ENCODE measurements around the gene PIP4P1. TPM values are rescaled to one million over a fixed set of nuclear protein-coding genes. Genes with fewer than 3 reads are reported as not detected.

PIP4P1 gene
- total and polyA plus RNA-seq, 2 of the 13 experiments (the other 11 are each of a cell fraction or from before 2014, with no cell fraction given), result 33.4 to 47.0 TPM

- Histone ChIP-seq H2AFZ (ENCODE audit: low read length) (no peak overlapping the region), H3K27ac (ENCODE audit: extremely low read length, insufficient read depth, low read length) (no peak overlapping the region), H3K4me1 (ENCODE audit: insufficient read depth, low read length) (peaks cover 33% of the 10 kb centered on the region), H3K4me3 (replicated peaks in 1 of 3; ENCODE audit: insufficient read depth in 1 of 3, low read depth in 2 of 3, low read length in 3 of 3) (no peak overlapping the region; a peak in 1 of 6 replicates), H3K9me3 (ENCODE audit: low read length) (no peaks in the 10 kb centered on the region), H3K9ac (ENCODE audit: insufficient read depth, low read depth, low read length) (no peak overlapping the region), H4K20me1 (ENCODE audit: insufficient read depth, low read length) (no peaks in the 10 kb centered on the region), H3K27me3 (ENCODE audit: control insufficient read depth in 1 of 2, insufficient read depth in 2 of 2, low read length in 2 of 2) (0 out of 5 replicates have a peak, but pooled peaks cover 0 to 6% of the 10 kb centered on the region in 2 experiments), H3K4me2 (ENCODE audit: low read depth, low read length) (peak overlapping the region; percentile 49), H3K36me3 (replicated peaks in 1 of 2; ENCODE audit: control insufficient read depth in 1 of 2, insufficient read depth in 2 of 2, low read length in 2 of 2) (no peaks in the 10 kb centered on the region), H3K79me2 (ENCODE audit: insufficient read depth, low read length) (no peaks in the 10 kb centered on the region)
- POLR2A ChIA-PET, result interaction anchor here (1.2 to 1.6 kb wide), 7 partner anchors 20 to 198 kb away, joined by 3 to 8 read pairs (median 4); partner anchors contain the start of genes APEX1, PARP2 and PIP4P1
- no TSS peak for BruUV-seq (replicated peaks)
- DNase-seq (ENCODE audit: low spot score) (peak; percentile 78), FAIRE-seq (peak; percentile 67), ATAC-seq (peak; percentile 66)
- WGBS (ENCODE audit: low lambda C conversion rate), result 4% methylated on average over 6 of the region's 6 CpGs
- in situ Hi-C loops (cut with HindIII; ENCODE audit: extremely low pct_ligation_motif_present, low pct_unique_long_range_greater_than_20kb), result no loop called here
- intact Hi-C loops (cut with micrococcal nuclease; ENCODE audit: unreplicated experiment), result no loop called here
- CTCF ChIA-PET (ENCODE audit: low intra/inter-chr PET ratio, low total read pairs), result no interaction called here
- TF ChIP-seq NR2F6 (IDR thresholded peaks at IDR 0.05) (peak; percentile 88), NR2F6 (CRISPR knock-in tag; IDR thresholded peaks at IDR 0.05) (peak; percentile 76), TEAD3 (CRISPR knock-in tag; optimal IDR thresholded peaks at IDR 0.05; ENCODE audit: borderline replicate concordance) (peak; percentile 39), BCL6 (CRISPR knock-in tag; IDR thresholded peaks at IDR 0.05) (peak; percentile 73), HINFP (CRISPR knock-in tag; IDR thresholded peaks at IDR 0.05; ENCODE audit: low read depth) (no peak), ZNF263 (CRISPR knock-in tag; IDR thresholded peaks at IDR 0.05) (no peak), NR2F1 (CRISPR knock-in tag; IDR thresholded peaks at IDR 0.05) (peak in 1 of 2 experiments; percentile 31; a peak in 1 of 4 replicates), ZNF20 (CRISPR knock-in tag; IDR thresholded peaks at IDR 0.05) (0 out of 2 replicates have a peak, but pooled peaks have one; percentile 34), SOX5 (CRISPR knock-in tag; IDR thresholded peaks at IDR 0.05; ENCODE audit: borderline replicate concordance) (0 out of 2 replicates have a peak, but pooled peaks have one; percentile 19), ZNF30 (CRISPR knock-in tag; IDR thresholded peaks at IDR 0.05) (no peak), SOX13 (IDR thresholded peaks at IDR 0.05) (no peak), SOX13 (CRISPR knock-in tag; conservative IDR thresholded peaks at IDR 0.05 in 1 of 2, IDR thresholded peaks at IDR 0.05 in 1 of 2) (peak in 1 of 2 experiments; percentile 46; a peak in 1 of 4 replicates), ETV5 (CRISPR knock-in tag; IDR thresholded peaks at IDR 0.05; ENCODE audit: borderline replicate concordance) (no peak), CREM (IDR thresholded peaks at IDR 0.05) (peak; percentile 29; the same call in 1 of the 2 replicates), CREM (CRISPR knock-in tag; IDR thresholded peaks at IDR 0.05) (no peak), ZNF572 (CRISPR knock-in tag; IDR thresholded peaks at IDR 0.05) (no peak), RARA (CRISPR knock-in tag; IDR thresholded peaks at IDR 0.05) (peak; percentile 28; the same call in 1 of the 2 replicates), SOX6 (IDR thresholded peaks at IDR 0.05) (no peak), SOX6 (CRISPR knock-in tag; IDR thresholded peaks at IDR 0.05) (peak; percentile 15; the same call in 1 of the 2 replicates)
- TF ChIP-seq, protein P1, sequence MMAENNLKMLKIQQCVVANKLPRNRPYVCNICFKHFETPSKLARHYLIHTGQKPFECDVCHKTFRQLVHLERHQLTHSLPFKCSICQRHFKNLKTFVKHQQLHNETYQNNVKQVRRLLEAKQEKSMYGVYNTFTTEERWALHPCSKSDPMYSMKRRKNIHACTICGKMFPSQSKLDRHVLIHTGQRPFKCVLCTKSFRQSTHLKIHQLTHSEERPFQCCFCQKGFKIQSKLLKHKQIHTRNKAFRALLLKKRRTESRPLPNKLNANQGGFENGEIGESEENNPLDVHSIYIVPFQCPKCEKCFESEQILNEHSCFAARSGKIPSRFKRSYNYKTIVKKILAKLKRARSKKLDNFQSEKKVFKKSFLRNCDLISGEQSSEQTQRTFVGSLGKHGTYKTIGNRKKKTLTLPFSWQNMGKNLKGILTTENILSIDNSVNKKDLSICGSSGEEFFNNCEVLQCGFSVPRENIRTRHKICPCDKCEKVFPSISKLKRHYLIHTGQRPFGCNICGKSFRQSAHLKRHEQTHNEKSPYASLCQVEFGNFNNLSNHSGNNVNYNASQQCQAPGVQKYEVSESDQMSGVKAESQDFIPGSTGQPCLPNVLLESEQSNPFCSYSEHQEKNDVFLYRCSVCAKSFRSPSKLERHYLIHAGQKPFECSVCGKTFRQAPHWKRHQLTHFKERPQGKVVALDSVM (CRISPR knock-in tag; IDR thresholded peaks at IDR 0.05), result no peak
- TF ChIP-seq, protein P2, sequence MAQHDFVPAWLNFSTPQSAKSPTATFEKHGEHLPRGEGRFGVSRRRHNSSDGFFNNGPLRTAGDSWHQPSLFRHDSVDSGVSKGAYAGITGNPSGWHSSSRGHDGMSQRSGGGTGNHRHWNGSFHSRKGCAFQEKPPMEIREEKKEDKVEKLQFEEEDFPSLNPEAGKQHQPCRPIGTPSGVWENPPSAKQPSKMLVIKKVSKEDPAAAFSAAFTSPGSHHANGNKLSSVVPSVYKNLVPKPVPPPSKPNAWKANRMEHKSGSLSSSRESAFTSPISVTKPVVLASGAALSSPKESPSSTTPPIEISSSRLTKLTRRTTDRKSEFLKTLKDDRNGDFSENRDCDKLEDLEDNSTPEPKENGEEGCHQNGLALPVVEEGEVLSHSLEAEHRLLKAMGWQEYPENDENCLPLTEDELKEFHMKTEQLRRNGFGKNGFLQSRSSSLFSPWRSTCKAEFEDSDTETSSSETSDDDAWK (CRISPR knock-in tag; IDR thresholded peaks at IDR 0.05), result no peak
Observed at GRCh38 chr14:20489093-20489994, 28.1 kb upstream of the PIP4P1 start.
